GM19099 (cell line): ENCODE data around the gene PRM2.

Experiments used
- POLR2A ChIP-seq: IDR thresholded peaks from 3 replicates; pipeline ENCODE4 v1.6.1; 2011; ENCODE audit warnings: low read depth; ENCODE audit not compliant: insufficient read length; ENCODE audit errors: extremely low read depth

PRM2 gene

DNA sequence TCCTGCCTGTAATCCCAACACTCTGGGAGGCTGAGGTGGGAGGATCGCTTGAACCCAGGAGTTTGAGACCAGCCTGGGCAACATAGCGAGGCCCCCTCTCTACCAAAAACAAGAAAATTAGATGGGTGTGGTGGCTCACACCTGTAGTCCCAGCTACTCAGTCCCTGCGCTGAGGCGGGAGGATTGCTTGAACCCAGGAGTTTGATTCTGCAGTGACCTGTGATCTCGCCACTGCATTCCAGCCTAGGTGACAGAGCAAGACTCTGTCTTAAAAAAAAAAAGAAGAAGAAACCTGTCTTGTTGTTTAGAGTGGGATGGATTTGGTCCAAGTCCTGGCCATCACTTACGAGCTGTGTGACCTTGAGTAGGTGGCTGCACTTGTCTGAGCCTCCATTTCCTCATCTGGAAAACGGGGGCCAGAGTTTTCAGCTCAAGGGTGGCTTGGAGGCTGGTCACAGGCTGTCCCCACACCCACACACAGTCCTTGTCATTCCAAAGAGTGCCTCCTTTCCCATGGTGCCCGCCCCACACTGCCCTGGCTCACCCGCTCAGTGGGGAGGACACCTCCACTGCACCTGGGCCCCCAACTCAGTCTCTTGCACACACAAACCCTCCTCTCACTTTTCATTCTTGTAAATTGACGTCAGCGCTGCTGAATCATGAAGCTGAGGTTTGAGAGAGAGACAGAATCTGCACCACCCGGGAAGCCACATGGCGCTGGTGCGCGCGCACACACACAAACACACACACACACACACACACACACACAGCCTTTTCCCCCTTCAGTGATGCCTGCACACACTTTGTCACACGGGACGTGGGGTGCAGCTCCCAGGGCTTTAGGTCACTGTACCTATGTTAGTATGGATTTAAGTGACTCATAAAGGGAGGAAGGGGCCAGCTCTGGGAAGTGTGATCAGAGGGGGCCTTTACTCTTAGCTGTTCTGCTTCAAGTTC, 24.5 kb downstream of the PRM2 start:
- peak; percentile 50 for TF ChIP-seq POLR2A

DNA sequence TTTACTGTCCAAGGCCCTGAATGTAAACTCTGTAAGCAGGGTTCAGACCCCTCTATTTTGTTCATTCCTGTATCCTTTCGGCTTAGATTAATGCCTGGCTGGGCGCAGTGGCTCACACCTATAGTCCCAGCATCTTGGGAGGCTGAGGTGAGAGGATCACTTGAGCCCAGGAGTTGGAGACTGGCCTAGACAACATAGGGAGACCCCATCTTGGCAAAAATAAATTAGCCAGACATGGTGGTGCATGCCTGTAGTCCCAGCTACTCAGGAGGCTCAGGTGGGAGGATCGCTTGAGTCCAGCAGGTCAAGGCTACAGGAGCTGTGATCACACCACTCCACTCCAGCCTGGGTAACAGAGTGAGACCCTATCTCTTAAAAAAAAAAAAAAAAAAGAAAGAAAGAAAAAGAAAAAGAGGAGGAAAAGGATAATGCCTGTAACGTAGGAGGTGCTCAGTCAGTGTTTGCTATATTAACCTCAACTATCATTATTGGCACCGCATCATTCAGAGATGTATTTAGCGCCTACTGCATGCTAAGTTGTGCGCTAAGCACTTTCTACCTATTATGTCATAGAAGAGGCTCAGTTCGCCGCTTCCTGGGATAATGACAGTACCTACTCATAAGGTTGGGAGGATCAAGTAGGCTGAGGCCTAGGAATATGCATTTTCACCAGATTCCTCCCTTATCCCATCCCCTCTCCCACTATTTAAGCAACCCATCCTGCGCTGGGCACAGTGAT, 25.3 kb downstream of the PRM2 start:
- TF ChIP-seq POLR2A: peak; percentile 43

DNA sequence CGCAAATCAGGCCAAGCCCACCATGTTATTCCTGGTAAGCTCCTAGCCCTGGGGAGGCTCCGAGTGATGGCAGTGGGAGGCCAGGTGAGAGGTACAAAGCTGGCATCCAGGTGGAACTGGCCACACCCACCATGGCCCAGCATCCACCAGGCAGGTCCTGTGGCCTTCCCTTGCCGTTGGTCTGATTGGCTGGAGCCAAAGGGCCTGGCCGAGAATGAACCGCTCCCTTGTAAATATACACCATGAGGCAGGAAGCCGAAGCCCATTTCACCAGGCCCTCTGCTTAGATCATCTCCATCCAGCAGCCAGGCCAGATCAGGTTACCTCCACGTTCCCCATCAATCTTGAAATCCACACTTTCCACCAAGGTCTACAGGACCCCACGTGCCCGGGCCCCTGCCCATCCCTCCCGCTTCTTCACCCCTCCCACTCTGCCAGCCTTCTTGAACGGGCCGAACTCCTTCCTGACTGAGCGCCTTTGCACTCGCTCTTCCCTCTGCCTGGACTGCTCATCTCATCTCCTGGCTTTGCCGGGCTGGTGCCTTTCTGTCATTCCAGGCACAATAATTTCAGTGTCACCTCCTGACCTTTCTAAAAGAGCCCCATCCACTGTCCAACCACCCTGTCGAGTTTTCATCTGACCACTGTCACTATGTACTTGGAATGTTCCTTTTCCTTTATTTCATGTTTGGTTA, 26.0 kb downstream of the PRM2 start:
- TF ChIP-seq POLR2A: peak; percentile 35

DNA sequence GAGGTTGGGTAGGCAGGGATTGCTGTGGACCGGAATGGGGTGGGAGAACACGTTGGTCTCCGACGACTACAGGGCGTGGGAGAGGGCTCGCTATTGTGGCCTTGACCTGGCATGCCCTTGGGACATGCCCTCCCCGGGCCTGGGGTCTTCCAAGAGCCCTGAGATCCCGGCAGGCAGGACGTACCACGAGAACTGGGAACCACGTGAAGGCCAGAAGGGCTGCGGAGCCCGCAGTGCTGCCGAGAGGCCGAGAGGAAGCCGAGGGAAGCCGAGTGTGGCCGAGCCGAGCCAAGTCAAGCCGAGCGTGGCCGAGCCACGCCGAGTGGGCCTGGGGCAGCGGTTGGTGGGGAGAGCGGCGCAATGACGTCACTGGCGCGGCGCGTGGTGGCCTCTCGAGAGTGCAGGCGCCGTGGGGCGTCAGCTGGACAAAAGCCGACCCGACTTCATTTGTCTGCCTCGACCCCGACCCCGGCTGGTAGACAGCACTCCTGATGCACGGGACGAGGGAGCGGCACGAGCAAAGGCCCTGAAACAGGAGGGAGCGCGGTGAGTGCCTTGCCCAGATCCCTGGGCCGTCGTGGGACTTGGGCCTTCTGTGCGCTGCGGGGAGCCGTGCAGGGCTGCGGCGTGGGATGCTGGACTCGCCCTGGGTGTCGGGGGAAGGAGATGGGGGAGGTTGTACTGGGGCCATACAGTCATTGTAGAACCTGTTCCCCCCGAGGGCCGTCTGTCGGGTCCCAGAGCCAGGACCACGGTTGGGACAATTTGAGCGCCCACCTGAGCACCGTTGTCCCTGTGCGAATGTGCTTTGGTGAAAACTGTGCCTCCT, 26.8 kb downstream of the PRM2 start:
- TF ChIP-seq POLR2A: no peak

DNA sequence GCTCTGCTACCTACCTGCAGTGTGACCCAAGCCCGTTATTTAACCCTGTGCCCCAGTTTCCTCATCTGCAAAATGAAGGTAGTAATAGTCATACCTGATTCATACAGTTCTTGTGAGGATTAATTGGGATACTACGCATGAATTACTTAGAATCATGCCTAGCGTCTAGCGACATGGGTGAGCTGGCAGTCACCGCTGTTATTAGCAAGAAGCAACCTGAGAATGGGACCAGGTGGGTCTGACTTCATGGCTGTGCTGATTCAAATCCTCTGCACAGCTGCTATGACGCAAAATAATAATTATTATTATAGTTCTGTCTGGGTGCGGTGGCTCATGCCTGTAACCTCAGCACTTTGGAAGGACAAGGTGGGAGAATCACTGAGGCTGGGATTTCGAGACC, 28.1 kb downstream of the PRM2 start:
- no peak for TF ChIP-seq POLR2A

DNA sequence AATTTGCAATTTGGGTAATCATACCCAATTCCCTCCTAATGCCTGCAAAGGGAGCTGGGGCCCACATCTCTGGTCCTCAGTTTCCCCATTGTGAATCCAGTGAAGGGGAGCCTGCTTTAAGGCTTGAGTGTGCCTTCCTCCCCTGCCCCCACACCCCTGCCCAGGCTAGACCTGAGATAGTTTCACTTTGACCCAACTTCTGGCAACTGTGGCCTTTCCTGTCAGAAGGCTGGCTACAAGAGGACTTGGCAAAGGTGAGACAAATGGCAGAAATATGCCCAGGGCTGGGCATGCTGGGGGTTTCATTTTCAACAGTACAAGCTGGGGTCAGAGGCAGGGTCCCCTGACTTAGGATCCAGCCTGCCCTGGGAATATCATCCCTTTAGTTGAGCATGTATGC, 30.3 kb downstream of the PRM2 start:
- no peak for TF ChIP-seq POLR2A

DNA sequence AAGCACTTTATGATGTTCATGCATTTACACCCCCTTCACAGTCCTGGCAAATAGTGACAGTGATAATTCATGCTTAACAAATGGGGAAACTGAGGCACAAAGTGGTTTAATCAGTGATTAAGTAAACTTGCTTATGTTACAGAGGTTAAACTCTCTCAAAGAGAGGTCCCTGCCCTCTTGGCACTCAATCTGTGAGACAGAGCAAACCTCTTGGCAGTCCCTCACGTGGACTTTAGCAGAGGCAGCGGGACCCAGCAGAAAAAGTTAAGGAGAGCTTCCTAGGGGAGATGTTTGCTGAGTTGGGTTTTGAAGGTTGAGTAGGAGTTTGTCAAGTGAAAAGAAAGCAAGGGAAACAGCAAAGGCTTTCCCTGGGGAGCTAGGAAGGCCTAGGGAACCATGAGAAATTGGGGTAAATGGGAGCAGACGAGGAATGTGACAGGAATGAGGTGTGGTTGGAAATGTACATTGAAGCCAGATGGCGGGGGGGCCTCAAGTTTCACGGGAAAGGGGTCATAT, 31.0 kb downstream of the PRM2 start:
- no peak for TF ChIP-seq POLR2A

DNA sequence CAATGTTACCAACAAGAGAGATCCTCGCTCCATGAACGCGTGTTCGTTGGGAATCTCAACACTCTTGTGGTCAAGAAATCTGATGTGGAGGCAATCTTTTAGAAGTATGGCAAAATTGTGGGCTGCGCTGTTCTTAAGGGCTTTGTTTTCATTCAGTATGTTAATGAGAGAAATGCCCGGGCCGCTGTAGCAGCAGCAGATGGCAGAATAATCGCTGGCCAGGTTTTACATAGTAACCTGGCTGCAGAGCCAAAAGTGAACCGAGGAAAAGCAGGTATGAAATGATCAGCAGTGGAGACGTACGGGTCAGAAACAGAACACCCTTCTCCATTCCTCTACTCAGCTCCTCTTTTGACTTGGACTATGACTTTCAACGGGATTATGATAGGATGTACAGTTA, 33.6 kb downstream of the PRM2 start:
- TF ChIP-seq POLR2A: no peak

DNA sequence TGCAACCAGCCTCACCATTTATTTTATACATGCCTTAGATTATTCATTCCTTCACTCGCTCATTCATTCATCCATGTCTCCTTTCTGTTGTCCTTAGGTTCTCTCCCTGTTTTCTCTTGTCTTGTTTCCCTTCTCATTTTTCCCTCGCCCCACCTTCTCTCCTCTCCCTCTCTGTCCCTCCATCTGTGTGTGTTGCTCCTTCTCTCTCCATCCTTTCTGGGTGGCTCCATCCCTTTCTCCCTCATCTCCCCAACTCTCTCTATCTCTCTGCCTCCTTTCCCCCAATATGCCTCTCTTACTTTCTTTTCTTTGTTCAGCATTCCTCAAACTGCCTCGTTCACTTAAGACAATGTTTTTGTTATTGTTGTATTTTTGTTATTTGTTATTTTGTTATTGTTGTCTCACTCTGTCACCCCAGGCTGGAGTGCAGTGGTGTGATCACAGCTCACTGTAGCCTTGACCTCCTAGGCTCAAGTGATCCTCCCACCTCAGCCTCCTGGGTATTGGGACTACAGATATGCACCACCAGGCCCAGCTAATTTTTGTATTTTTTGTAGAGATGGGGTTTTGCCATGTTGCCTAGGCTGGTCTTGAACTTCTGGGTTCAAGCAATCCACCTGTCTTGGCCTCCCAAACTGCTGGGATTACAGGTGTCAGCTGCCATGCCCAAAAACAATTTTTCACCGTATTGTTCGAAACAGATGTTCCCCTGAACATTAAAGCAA, 34.6 kb downstream of the PRM2 start:
- TF ChIP-seq POLR2A: no peak

DNA sequence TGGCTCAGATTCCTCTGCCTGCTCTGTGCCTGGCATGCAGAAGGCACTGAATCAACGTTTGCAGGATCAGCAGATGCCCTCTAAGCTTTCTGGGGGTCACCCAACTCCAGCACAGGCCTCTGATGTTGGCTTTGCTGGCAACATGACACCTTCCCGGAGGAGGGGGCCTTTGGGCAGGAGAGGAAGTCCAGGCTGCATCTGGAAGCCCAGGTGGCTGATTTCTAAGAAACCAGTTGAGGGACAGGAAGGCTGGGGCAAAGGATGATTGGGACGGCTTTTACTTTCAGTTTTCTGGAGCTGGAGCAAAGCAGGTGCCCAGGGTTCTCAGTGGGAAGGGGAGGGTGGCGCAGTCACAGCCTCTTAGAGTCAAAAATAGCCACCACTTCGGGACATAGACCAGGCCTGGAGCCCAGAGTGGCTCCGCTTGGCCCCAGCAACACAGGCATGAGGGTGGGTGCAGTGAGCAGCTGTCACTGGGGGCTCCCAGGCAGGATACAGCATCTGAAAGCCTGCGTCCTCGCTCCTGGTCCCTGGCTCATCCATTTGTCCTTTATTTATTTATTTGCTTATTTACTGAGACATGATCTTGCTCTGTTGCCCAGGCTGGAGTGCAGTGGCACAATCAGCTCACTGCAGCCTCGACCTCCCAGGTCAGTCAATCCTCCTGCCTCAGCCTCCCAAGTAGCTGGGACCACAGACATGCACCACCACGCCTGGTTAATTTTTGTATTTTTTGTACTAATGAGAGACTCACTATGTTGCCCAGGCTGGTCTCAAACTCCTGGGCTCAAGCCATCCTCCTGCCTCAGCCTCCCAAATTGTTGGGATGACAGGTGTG, 35.4 kb downstream of the PRM2 start:
- no peak for TF ChIP-seq POLR2A

DNA sequence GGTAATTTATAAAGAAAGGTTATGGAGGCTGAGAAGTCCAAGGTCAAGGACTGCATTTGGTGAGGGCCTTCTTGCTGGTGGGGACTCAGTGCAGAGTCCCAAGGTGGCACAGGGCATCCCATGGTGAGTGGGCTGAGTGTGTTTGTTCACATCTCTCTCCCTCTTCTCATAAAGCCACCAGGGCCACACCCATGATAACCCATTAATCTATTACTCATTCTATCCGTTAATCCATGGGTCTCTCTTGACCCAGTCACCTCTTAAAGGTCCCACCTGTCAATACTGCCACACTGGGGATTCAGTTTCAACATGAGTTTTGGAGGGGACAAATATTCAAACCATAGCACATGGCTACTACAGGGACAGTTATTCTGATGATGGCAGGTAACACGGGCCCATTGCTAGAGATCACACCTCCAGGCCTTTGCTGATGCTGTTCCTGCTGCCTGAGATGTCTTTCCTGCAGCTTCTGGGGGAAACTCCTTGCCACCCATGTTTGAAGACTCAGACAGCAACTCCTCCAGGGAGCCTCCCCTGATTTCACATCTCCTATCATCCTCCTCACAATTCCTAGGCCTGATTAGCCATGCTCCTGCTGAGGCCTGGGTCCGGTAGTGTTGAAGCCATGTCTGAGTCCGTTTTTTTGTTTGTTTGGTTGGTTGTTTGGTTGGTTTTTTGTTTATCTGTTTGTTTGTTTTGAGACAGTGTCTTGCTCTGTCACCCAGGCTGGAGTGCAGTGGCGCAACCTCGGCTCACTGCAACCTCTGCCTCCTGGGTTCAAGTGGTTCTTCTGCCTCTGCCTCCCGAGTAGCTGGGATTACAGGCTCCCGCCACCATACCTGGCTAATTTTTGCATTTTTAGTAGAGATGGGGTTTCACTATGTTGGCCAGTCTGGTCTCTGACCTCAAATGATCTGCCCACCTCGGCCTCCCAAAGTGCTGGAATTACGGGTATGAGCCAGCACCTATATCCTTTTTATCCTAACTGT, 36.3 kb downstream of the PRM2 start:
- no peak for TF ChIP-seq POLR2A

DNA sequence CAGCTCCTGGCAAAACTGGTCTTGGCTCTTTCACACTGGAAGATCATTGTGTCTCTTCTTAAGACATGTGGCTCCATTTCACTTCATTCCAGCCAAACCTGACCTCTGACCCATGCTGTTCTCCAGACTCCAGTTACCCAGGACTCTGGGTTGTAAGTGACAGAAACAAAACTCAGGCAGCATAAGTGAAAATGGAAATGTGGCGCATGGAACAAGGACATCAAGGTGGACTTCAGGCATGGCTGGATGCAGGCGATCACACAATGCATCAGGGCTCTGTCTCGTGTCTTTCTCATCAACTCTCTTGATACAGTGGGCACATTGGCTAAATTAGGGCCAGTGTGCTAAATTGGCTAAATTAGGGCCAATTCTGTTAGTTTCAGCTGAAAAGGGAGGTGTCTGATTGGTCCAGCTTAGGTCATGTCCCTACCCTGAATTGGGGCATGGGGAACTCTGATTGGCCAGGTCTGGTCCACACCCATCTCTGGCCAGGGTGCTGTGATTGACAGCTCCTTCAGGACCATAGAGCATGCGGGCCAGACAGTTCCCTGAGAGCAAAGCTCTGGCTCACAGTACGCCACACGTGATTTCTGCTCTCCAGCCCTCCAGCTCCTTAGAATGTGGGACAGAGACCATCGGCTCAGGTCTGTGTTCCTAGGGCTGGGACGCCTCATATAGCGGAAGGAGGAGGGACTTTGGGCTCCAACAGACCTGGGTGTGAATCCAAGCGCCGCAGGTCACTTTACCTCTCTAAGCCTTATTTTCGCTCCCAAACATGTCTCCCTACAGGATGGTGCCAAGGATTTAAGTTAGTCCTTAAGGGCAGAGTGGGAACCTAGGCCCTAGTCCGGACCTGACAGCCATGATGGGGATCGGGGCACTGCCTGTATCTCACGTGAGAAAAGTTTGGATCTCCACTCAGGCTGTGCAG, 37.7 kb downstream of the PRM2 start:
- no peak for TF ChIP-seq POLR2A
